GM19099 (cell line): Measurements from ENCODE around the gene EVI2A.

Experiments
- POLR2A ChIP-seq: IDR thresholded peaks from 3 replicates; pipeline ENCODE4 v1.6.1; 2011; ENCODE audit warnings: low read depth; ENCODE audit not compliant: insufficient read length; ENCODE audit errors: extremely low read depth

The EVI2A gene

DNA sequence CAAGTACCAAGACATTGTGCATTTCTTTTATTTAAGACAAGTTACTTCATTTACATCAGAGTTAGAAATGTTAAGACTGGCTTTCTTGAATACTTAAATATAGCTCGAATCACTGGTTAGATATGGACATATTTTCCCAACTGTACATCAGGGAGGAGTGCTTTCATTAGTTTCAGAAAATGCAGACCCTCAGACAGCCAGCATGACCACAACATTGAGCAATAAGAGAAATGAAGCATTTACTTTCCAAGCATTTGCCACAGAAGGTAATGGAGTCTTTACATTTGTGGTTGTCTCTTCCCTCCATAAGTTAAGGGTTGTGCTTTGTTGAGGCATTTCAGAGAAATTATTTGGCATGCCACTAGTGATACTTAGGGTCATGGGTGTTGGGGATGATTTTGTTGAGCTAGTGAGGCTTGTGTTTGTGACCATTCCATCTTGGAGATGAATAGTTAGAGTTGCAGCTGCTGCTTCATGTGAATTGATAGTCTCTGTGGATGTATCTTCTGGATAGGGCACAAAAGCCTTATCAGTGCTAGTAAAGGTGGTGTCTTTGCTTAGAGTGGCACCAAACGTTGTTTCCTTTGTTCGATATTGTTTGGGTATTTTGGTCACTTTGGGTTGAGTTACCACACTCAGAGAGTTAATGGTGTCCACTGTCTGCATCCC, 26.5 kb downstream of the EVI2A start:
- no peak for TF ChIP-seq POLR2A

DNA sequence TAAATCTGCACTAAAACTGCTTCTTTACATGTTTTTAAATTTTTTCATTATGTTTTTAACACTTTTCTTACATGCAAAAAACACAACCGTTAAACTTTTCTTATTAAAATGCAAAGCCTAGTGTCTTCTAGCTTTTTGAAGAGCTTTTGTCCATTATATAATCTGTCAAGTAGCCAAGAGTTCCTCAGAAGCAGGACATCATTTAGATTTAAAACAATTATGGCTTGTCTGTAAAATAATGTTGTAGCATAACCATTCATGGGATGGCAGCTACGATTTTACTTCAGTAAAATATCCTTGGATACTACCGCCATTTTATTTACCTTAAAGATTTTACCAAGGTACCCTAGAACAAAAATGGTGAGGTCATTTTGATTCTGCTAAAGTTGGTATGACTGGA, 27.2 kb downstream of the EVI2A start:
- TF ChIP-seq POLR2A = no peak

DNA sequence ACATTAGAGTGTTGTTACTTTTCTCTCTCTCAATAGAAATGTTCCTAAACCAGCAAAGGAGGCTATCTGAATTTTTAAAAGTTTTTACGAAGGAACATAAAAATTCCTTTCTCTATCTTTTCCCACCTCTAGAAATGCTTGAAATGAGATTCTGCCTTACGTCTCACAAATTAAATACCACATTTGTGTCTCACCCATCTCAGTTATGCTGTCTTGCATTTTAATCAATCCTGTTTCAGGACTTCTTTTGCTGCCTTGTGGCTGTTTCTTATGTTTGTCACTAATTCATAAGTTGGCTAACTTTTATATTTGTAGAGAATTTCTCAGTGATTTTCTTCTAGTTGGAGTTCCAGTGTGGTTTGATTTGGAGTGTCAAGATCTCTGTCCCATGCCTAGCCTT, 27.8 kb downstream of the EVI2A start:
- TF ChIP-seq POLR2A = no peak

DNA sequence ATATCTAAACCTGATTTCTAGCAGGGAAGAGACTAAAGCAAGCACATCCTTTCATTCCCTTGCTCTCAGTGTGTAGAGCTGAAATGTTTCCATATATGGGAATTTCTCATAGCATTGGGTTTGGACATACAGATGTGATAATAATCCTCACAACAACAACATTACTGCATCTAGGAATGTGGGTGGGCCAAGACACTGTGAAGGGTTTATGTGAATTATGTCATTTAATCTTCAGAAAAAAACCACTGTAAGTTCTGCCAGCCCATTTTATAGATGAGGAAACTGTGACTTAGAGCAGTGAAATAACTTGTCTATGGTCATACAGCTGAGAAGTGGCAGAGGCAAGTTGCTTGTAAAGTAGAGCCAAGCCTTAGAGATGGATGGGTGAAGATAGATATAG, 29.6 kb downstream of the EVI2A start:
- no peak for TF ChIP-seq POLR2A

DNA sequence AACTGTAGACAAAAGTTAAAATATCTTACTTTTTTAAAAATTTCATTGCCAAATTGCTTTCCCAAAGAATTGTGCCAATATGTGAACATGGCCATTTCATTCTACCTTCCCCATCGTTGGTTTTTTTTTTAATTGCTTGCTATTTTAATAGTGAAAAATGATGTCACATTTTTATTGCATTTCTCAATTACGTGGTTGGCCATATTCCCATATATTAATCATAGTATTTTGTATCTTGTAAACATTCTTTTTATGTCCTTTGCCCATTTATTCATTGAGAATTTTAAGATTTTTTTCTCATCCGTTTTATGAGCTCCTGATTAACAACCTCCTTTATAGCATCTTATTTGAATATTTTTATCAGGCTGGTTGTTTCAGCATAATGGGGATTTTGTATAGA, 31.6 kb downstream of the EVI2A start:
- TF ChIP-seq POLR2A = no peak

DNA sequence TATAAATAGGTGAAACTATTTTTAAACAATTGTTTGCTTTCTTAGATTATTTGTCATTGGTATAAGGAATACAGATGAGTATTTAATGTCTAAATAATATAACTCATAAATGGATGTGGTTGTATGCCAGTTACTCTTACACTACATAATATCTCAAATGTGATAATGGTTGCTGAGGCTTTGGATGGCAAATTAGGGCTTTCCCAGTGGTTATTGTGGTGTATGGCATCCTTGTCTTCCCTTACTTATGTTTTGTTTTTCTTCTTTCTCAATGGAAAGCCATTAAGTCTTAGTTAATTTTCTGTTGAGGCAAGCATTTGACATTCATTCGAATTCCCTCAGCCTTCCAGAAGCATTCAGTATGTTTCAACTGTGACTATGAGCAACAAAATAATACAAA, 34.8 kb downstream of the EVI2A start:
- TF ChIP-seq POLR2A = no peak

DNA sequence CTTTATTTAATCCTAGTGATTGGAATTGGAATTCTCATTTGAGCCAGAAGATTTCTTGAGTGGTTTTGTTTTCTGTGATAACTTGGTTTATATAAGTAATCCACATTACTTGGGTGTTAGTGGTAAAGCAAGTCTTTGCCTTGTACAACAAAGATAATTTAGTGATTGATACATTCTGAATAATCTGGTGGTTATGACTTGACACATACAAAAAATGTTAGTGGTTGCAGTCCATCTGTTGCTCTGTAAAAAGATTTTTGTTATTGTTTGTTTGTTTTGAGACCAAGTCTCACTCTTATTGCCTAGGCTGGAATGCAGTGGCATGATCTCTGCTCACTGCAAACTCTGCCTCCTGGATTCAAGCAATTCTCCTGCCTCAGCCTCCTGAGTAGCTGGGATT, 37.6 kb downstream of the EVI2A start:
- TF ChIP-seq POLR2A = no peak

DNA sequence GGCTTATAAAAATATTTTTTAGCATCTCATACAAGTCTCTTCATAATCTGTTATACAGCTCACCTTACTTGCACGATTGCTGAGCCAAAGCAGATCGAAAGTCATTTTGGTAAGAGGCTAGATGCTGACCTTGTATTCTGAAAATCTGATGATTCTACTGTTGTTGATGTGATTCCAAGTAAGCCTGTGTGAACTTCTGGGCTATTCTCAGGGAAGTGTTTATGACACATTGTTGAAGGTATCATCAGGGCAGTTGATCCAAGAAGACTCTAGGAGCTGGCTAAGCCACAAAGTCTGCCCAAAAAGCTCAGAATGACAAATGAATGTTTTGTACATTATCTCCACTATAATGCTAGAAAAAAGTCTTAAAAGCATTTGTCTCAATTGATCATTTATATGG, 40.4 kb downstream of the EVI2A start:
- TF ChIP-seq POLR2A = no peak

DNA sequence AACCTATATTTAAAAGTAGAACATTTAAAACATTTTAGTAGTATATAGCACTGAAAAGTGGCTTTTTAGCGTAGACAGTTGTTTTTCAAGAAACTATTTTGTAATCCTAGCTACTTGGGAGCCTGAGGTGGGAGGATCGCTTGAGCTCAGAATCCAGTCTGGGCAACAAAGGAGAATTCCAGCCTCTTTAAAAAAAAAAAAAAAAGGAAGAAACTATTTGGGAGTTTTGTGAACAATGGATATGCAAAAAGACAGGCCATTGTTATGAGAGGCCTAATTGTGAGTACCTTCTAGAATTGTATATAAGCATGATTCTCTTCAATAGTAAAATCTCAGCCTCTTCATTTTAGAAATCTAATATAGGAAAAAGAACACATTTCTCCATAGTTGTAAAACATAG, 42.0 kb downstream of the EVI2A start:
- no peak for TF ChIP-seq POLR2A

DNA sequence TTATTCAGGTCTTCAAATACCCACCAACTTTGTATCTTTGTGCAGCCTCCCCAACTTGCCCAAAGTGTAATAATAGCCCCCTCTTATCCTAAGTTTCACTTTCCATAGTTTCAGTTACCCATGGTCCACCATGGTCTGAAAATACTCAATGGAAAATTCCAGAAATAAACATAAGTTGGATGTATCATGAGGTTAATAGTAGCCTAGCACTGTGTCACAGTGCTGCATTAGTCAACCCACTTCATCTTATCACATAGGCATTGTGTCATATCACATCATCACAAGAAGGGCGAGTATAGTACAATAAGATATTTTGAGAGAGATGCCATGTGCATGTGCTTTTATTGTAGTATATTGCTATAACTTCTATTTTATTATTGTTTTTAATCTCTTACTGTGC, 46.3 kb downstream of the EVI2A start:
- TF ChIP-seq POLR2A = no peak

DNA sequence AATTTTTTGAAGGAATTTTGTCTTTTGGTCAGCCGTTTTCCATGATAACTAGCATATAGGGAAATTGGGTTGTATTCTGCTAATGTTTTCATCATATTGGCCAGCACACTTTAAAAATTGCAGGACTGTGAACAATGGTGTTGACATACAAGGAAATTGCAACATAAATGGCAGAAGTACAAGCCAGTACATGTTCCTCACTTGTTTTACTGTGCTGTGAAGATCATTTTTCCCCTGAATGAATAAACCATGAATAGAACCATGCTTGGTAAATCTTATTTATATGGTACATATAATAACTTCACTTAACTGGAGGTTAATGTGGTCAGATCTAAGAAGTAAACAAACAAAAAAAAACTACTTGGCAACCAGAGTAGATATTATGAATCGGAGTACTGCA, 47.2 kb downstream of the EVI2A start:
- TF ChIP-seq POLR2A = no peak

DNA sequence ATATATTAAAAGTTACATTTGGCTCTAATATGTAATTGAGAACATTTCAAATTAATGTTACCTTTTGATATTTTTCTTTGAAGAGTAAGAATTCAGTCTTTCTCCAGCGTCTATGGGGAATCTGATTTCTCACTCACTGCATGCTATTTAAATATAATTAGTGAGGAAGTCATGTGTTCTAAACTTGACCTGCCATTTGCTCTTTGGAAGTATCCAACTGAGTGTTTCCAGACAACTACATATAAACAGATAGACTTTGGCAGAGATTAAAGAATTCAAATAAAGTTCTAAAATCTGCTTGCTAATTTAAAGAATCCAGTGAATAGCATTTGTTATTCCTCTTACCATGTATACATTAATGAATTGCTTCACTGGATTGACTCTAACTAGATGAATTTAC, 47.9 kb downstream of the EVI2A start:
- TF ChIP-seq POLR2A = no peak

DNA sequence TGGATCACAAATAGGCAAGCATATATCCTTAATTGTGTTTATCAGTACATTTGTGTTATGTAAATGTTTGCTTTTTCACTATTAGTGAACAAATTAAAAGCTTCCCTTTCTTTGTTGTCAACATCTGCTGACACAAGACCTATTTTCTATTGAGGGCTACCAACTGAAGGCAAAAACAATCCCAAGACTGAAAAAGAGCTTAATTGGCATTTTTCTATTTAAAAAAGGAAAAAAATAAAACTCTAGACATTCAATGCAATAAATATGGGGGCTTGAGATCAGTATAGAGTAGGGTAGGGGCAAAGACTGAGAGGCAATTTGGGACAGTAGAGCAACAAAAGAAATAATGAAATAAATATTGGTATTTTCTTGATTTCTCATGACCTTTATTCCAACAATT, 48.6 kb downstream of the EVI2A start:
- TF ChIP-seq POLR2A = no peak

DNA sequence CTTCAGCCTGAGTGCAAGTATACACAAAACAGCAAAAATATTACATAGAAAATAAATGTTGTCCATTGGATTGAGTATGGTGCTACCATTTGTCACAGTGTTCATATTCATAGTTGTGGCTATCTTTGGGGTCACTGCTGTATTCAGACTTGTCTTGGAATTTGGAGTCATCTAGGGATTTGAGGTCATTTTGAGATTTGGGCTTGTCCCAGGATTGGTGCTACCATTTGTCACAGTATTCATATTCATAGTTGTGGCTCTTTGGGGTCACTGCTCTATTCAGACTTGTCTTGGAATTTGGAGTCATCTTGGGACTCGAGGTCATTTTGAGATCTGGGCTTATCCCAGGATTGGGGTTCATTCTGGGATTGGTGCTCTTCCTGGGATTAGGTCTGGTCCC, 49.2 kb downstream of the EVI2A start:
- no peak for TF ChIP-seq POLR2A

DNA sequence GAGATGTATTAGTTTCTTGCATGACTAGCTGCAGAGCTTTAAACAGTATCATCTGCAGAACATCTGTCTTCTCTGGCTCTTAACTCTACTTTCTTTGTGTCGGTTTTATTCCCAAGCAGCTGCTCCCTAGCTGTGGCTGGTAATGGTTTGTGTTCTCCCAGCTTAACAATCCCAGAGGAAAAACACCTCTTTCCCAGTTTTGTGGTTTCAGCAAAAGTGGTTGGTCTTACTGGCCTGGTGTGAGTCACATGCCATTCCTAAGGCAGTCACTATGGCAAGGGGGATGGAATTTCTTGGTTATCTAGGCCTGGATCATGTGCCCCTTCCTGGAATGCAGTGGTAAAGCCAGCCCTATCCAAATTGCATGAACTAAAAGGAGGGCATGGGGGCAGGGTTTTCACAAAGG, 51.8 kb downstream of the EVI2A start:
- TF ChIP-seq POLR2A = no peak

DNA sequence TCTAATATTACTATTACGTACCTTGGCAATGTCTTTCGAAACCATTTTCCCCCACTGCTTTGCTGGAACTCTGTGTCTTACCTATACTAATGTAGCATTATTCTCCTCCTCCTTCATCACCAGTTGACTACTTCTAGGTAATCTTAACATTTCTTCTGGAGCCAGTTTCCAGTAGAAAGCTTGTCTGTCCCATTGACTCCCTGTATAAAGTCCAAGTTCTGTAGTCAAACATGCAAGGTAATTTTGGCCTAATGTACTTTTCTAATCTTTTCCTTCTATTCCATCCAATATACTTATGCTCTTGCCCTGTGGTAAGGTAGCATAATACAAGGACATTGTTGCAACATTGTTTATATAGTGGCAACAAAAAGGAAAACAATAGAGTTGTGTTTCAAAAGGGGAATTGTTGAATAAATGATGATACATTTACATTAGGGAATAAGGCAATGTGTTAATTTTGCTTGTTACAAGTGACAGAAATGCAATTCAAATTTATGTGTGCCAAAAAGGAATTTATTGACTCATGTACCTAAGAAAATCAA, 52.3 kb downstream of the EVI2A start:
- no peak for TF ChIP-seq POLR2A
